ENCODE data around the gene EDIL3.

- TF ChIP-seq EZH2 (IDR thresholded peaks at IDR 0.05; ENCODE audit: borderline replicate concordance, control insufficient read depth, low read depth, low read length) (no peak), EP300 (IDR thresholded peaks at IDR 0.05; ENCODE audit: borderline replicate concordance in 1 of 2, control insufficient read depth in 1 of 2, low read depth in 2 of 2, low read length in 2 of 2) (no peak), MXI1 (IDR thresholded peaks at IDR 0.05; ENCODE audit: low read depth, low read length) (no peak), TAF1 (IDR thresholded peaks at IDR 0.05; ENCODE audit: borderline replicate concordance, low read depth, low read length) (no peak), CTCF (IDR thresholded peaks at IDR 0.05 in 2 of 3, conservative IDR thresholded peaks at IDR 0.05 in 1 of 3; ENCODE audit: control insufficient read depth in 2 of 3, extremely low read depth in 1 of 3, insufficient read depth in 1 of 3, low read depth in 3 of 3, low read length in 3 of 3) (no peak), YY1 (IDR thresholded peaks at IDR 0.05; ENCODE audit: low read depth, low read length) (no peak), POLR2A (IDR thresholded peaks at IDR 0.05; ENCODE audit: low read depth, low read length) (no peak), NR2F1 (conservative IDR thresholded peaks at IDR 0.05) (no peak), IRF5 (IDR thresholded peaks at IDR 0.05; ENCODE audit: borderline replicate concordance) (no peak), RAD21 (IDR thresholded peaks at IDR 0.05; ENCODE audit: insufficient read depth, low read depth, low read length) (no peak), STAT3 (IDR thresholded peaks at IDR 0.05; ENCODE audit: low read depth, low read length) (no peak), SPI1 (IDR thresholded peaks at IDR 0.05; ENCODE audit: borderline replicate concordance, insufficient read depth, low read depth, low read length) (no peak), CHD2 (IDR thresholded peaks at IDR 0.05; ENCODE audit: borderline replicate concordance, low read depth, low read length) (no peak), REST (IDR thresholded peaks at IDR 0.05; ENCODE audit: low read depth, low read length) (no peak)
These were observed 12.5 kb downstream of the EDIL3 start for GRCh38 chr5:84372066-84372695.
